Measurements from ENCODE around the gene PPP1R9B.

The PPP1R9B gene

DNA sequence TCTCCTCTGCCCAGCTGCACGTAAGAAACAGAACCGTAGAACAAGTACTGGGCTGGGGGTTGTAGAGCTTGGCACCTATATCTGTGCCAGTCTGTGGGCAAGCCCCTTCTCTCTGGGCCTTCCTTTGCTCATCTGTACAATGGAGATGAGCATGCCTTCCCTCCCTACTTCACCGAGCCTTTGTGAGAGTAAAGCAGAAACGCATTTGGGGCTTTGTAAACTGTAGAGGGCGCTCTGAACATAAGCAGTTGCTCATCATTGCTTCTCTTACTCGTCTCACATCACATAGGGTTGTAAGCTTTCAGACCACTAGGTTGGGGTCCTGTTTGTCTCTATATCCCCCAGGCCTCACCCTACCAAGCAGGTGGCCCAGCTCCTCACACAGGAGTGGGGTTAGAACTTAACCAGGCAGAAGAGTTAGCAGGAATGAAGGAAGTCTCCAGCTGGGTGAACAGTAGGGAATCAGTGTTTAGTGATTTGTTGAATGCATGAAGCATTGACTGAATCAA lies 35.6 kb downstream of the PPP1R9B start:
- Histone ChIP-seq H3K79me2 (ENCODE audit: insufficient read depth, low read length) (no peaks in the 10 kb centered on the region), H4K20me1 (ENCODE audit: insufficient read depth, low read length) (no peaks in the 10 kb centered on the region; the same call in none of the 2 replicates), H3K27me3 (ENCODE audit: insufficient read depth, low read length, poor library complexity) (peaks cover 36% of the 10 kb centered on the region), H3K4me3 (ENCODE audit: low read depth in 1 of 2, low read length in 2 of 2) (no peak overlapping the region), H3K9me3 (ENCODE audit: insufficient read depth, low read length, severe bottlenecking) (no peaks in the 10 kb centered on the region), H3K36me3 (ENCODE audit: insufficient read depth, low read length) (no peaks in the 10 kb centered on the region), H3K4me1 (ENCODE audit: insufficient read depth, low read length) (no peaks in the 10 kb centered on the region), H3K27ac (ENCODE audit: low read length) (no peak overlapping the region), H2AFZ (ENCODE audit: low read depth, low read length) (no peak overlapping the region), H3K4me2 (ENCODE audit: insufficient read depth, low read length) (no peak overlapping the region), H3K9ac (ENCODE audit: low read depth, low read length) (no peak overlapping the region)
- ATAC-seq (ENCODE audit: insufficient read depth, low read depth) (peak; percentile 51), DNase-seq (peak; percentile 45)
- no peak for TF ChIP-seq EZH2 (IDR thresholded peaks at IDR 0.05; ENCODE audit: borderline replicate concordance, low read depth, low read length, severe bottlenecking)
- TF ChIP-seq, protein P1, sequence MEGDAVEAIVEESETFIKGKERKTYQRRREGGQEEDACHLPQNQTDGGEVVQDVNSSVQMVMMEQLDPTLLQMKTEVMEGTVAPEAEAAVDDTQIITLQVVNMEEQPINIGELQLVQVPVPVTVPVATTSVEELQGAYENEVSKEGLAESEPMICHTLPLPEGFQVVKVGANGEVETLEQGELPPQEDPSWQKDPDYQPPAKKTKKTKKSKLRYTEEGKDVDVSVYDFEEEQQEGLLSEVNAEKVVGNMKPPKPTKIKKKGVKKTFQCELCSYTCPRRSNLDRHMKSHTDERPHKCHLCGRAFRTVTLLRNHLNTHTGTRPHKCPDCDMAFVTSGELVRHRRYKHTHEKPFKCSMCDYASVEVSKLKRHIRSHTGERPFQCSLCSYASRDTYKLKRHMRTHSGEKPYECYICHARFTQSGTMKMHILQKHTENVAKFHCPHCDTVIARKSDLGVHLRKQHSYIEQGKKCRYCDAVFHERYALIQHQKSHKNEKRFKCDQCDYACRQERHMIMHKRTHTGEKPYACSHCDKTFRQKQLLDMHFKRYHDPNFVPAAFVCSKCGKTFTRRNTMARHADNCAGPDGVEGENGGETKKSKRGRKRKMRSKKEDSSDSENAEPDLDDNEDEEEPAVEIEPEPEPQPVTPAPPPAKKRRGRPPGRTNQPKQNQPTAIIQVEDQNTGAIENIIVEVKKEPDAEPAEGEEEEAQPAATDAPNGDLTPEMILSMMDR (IDR thresholded peaks at IDR 0.05; ENCODE audit: borderline replicate concordance, extremely low read depth, low read length, poor library complexity, severe bottlenecking) = peak; percentile 70

DNA sequence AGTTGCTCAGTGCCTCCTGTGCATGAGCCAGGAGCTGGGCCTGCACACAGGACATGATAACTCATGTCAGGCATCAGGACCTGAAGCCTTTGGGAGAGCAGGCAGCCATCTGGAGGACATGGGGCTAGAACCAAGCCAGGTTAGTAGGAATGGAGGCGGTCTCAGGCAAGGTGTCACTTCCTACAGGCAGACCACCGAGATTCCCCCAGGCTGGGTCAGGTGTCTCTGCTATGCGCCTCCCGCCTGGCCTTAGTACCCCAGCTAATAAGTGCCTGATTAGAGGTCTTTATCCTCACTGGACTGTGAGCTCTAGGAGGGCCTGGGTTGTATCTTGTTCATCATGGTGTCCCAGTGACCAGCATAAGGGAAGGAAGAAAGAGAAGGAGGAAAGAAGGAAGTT lies 36.1 kb downstream of the PPP1R9B start:
- TF ChIP-seq, protein P1 (IDR thresholded peaks at IDR 0.05; ENCODE audit: borderline replicate concordance, extremely low read depth, low read length, poor library complexity, severe bottlenecking) = no peak
- no peak for TF ChIP-seq EZH2 (IDR thresholded peaks at IDR 0.05; ENCODE audit: borderline replicate concordance, low read depth, low read length, severe bottlenecking)
- H3K4me3 ChIP-seq (ENCODE audit: low read depth in 1 of 2, low read length in 2 of 2) = no peak overlapping the region
- no peaks in the 10 kb centered on the region for H3K9me3 ChIP-seq (ENCODE audit: insufficient read depth, low read length, severe bottlenecking)
- no peaks in the 10 kb centered on the region for H3K4me1 ChIP-seq (ENCODE audit: insufficient read depth, low read length)
- H3K27ac ChIP-seq (ENCODE audit: low read length) = no peak overlapping the region
- ATAC-seq (ENCODE audit: insufficient read depth, low read depth) (no peak), DNase-seq (no peak)
- H2AFZ ChIP-seq (ENCODE audit: low read depth, low read length) = no peak overlapping the region
- H3K79me2 ChIP-seq (ENCODE audit: insufficient read depth, low read length) = no peaks in the 10 kb centered on the region
- H3K36me3 ChIP-seq (ENCODE audit: insufficient read depth, low read length) = no peaks in the 10 kb centered on the region
- H3K4me2 ChIP-seq (ENCODE audit: insufficient read depth, low read length) = no peak overlapping the region
- H3K9ac ChIP-seq (ENCODE audit: low read depth, low read length) = no peak overlapping the region
- H3K27me3 ChIP-seq (ENCODE audit: insufficient read depth, low read length, poor library complexity) = peaks cover 31% of the 10 kb centered on the region
- no peaks in the 10 kb centered on the region; the same call in none of the 2 replicates for H4K20me1 ChIP-seq (ENCODE audit: insufficient read depth, low read length)

DNA sequence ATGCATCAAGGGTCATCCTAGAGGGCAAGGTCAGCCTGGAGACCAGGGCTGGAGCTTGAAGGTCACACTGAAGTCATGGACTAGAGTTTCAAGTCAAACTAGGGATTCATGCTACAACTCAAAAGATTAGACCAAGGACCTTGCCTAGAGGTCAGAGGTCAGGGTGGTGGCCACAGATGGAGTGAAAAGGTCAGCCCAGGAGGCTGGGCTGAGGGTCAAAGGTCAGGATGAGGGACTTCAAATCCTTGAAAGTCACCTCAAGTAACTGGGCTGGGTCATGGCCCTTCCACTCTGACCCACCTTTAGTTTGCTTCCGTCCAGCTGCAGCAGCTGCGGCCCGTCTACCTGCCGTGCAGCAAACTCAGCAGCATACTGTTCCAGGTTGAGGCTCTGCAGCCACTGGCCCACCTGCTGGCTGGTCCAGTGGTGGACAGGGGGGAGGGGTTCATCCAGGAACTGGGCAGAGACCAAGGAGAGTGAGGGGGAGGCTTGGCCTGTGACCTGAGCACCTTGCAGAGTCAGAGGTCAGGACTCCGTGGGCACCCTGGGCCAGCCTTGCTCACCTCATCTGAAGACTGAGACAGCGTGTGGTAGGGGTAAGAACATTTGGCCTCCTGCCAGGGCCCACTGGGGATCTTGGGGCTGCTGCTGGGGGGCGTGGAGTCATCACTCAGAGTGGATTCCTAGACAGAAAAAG lies 36.7 kb downstream of the PPP1R9B start:
- TF ChIP-seq EZH2 (IDR thresholded peaks at IDR 0.05; ENCODE audit: borderline replicate concordance, low read depth, low read length, severe bottlenecking) = no peak
- TF ChIP-seq, protein P1 (IDR thresholded peaks at IDR 0.05; ENCODE audit: borderline replicate concordance, extremely low read depth, low read length, poor library complexity, severe bottlenecking) = no peak
- DNase-seq = no peak
- H3K9me3 ChIP-seq (ENCODE audit: insufficient read depth, low read length, severe bottlenecking) = no peaks in the 10 kb centered on the region
- no peaks in the 10 kb centered on the region for H3K4me1 ChIP-seq (ENCODE audit: insufficient read depth, low read length)
- no peak overlapping the region for H3K9ac ChIP-seq (ENCODE audit: low read depth, low read length)
- no peak overlapping the region for H3K27ac ChIP-seq (ENCODE audit: low read length)
- no peak overlapping the region for H3K4me2 ChIP-seq (ENCODE audit: insufficient read depth, low read length)
- no peak overlapping the region for H3K4me3 ChIP-seq (ENCODE audit: low read depth in 1 of 2, low read length in 2 of 2)
- H2AFZ ChIP-seq (ENCODE audit: low read depth, low read length) = no peak overlapping the region
- no peaks in the 10 kb centered on the region for H3K36me3 ChIP-seq (ENCODE audit: insufficient read depth, low read length)
- H4K20me1 ChIP-seq (ENCODE audit: insufficient read depth, low read length) = no peaks in the 10 kb centered on the region; the same call in none of the 2 replicates
- no peak for ATAC-seq (ENCODE audit: insufficient read depth, low read depth)
- no peaks in the 10 kb centered on the region for H3K79me2 ChIP-seq (ENCODE audit: insufficient read depth, low read length)
- peaks cover 27% of the 10 kb centered on the region for H3K27me3 ChIP-seq (ENCODE audit: insufficient read depth, low read length, poor library complexity)
